Body of pancreas (tissue), 4 donors: Measurements from ENCODE around the gene ABCB8. TPM values are rescaled to one million over a fixed set of nuclear protein-coding genes. Genes with fewer than 3 reads are reported as not detected.
A peak's percentile ranks its signal among the peaks of the same experiment; 100 is the strongest.

Source experiments
- ATAC-seq: fragments of 150-250 bp; one replicate; pipeline ENCODE4 v1.9.1; 2016
- DNase-seq, 4 donors: peaks; one replicate each; pipeline ENCODE4 v3.0.0-alpha.2; 2019
- H3K27ac ChIP-seq, 4 donors: fragments of 200-600 bp; sonication (generic); 1 replicate in 3 of 4; 2 replicates in 1 of 4; pipeline versions ENCODE4 v1.5.1 to v1.6.1; 2016 to 2019; ENCODE audit warnings: mild to moderate bottlenecking in 1 of 4, mixed read lengths in 1 of 4, moderate library complexity in 1 of 4
- H3K27me3 ChIP-seq, 2 donors: fragments of 200-600 bp; sonication (generic); one replicate each; pipeline ENCODE4 v1.6.0; 2016; ENCODE audit warnings: mild to moderate bottlenecking in 1 of 2
- H3K36me3 ChIP-seq, 2 donors: fragments of 200-600 bp; sonication (generic); replicated peaks in 1 of 2; 2 replicates each; pipeline ENCODE4 v1.5.1; 2016; ENCODE audit warnings: low read depth in 2 of 2; ENCODE audit not compliant: insufficient read depth in 1 of 2
- H3K4me1 ChIP-seq: fragments of 200-600 bp; sonication (generic); one replicate; pipeline ENCODE4 v1.6.0; 2016
- H3K4me3 ChIP-seq, 2 donors: fragments of 200-600 bp; sonication (generic); 1 replicate in 1 of 2; 2 replicates in 1 of 2; pipeline ENCODE4 v1.5.1; 2016 to 2019
- H3K9me3 ChIP-seq, 3 donors: fragments of 200-600 bp; sonication (generic); 1 replicate in 2 of 3; 2 replicates in 1 of 3; pipeline ENCODE4 v1.5.1; 2016
- POLR2A ChIP-seq, 3 donors: fragments of 450-650 bp; IDR thresholded peaks; one replicate each; pipeline ENCODE4 v1.6.1; 2016; ENCODE audit warnings: antibody characterized with exemption in 3 of 3, mild to moderate bottlenecking in 2 of 3
- WGBS, 2 donors: methylation state at CpG; one replicate each; pipeline ENCODE4 v1.1.5; 2017; 5-methylcytosine and 5-hydroxymethylcytosine counted together
- intact Hi-C: fragments of 100-400 bp; cut with DNase I; formaldehyde crosslinking; loops from one replicate; pipeline ENCODE4 v1.15.1; 2023
- total RNA-seq, 2 donors: library from RNA; depleted of rRNA; stranded (reverse); fragments of >200 nt; gene quantifications; one replicate each; pipeline ENCODE4 v1.1.0, GENCODE V29; 2016
- TF ChIP-seq, protein P1 (sequence below), 7 experiments: fragments of 450-650 bp in 4 of 7; fragments of 200-600 bp in 3 of 7; sonication (generic) in 3 of 7; IDR thresholded peaks; one replicate each; pipeline ENCODE4 v1.5.1; 2016 to 2019; ENCODE audit warnings: antibody characterized with exemption in 7 of 7

The ABCB8 gene
- total RNA-seq, 2 donors from 2014 or later: 8.8 to 39.6 TPM

DNA sequence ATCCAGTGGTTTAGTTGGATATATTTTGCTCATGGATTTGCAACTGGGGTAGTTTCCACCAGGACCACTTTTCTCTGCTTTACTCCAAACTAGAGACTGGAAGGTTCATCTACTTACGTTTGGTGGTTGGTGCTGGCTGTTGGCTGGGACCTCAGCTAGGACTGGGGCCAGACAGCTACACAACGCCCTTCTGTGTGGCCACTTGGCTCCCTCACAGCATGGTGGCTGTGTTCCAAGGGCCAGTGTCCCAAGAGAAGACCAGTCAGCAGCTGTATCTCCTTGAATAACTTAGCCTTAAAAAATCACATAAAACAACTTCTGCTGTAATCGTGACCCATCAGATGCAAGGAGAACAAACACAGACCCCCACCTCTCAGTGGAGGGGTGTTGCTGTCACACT lies 45.9 kb upstream of the ABCB8 start:
- intact Hi-C loops: no loop called here
- DNase-seq (no peak), ATAC-seq (no peak)
- Histone ChIP-seq H3K4me1 (peaks cover 16% of the 10 kb centered on the region), H3K27ac (no peak overlapping the region), H3K9me3 (no peaks in the 10 kb centered on the region), H3K27me3 (peaks cover 0 to 11% of the 10 kb centered on the region in 2 donors), H3K4me3 (no peak overlapping the region), H3K36me3 (no peaks in the 10 kb centered on the region)
- TF ChIP-seq, protein P1, sequence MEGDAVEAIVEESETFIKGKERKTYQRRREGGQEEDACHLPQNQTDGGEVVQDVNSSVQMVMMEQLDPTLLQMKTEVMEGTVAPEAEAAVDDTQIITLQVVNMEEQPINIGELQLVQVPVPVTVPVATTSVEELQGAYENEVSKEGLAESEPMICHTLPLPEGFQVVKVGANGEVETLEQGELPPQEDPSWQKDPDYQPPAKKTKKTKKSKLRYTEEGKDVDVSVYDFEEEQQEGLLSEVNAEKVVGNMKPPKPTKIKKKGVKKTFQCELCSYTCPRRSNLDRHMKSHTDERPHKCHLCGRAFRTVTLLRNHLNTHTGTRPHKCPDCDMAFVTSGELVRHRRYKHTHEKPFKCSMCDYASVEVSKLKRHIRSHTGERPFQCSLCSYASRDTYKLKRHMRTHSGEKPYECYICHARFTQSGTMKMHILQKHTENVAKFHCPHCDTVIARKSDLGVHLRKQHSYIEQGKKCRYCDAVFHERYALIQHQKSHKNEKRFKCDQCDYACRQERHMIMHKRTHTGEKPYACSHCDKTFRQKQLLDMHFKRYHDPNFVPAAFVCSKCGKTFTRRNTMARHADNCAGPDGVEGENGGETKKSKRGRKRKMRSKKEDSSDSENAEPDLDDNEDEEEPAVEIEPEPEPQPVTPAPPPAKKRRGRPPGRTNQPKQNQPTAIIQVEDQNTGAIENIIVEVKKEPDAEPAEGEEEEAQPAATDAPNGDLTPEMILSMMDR (IDR thresholded peaks at IDR 0.05): no peak
- no peak for TF ChIP-seq POLR2A (IDR thresholded peaks at IDR 0.05)
- WGBS, 2 donors: 28 to 31% methylated on average over 3 of the region's 3 CpGs

DNA sequence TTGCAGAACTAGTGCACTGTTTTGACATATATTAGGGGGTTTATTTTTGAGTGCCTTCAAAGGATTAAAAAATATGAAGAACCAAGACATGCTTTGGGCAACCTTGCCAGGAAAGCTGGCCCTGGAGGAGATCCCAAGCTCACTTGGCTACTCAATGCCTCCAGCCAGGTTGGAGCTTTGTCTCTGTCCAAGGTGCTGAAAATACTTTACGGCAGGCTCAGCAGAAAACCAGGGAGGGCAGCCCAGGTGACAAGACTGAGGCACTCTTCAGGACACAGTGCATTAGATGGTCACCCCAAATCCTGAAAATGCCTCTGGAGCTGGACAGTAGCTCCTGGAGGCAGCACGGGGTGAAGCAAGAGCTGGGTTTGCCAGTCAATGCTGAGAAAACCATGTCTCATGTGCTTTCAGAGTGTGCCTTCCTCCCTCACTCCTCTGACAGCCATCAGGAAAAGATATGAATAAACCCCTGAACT lies 44.3 kb upstream of the ABCB8 start:
- DNase-seq (peak in 3 of 4 donors; percentile 31 to 51 (median 49)), ATAC-seq (no peak)
- Histone ChIP-seq H3K36me3 (no peaks in the 10 kb centered on the region), H3K27ac (no peak overlapping the region), H3K4me3 (no peak overlapping the region), H3K9me3 (no peaks in the 10 kb centered on the region), H3K27me3 (peaks cover 0 to 2% of the 10 kb centered on the region in 2 donors), H3K4me1 (peaks cover 4% of the 10 kb centered on the region)
- TF ChIP-seq, protein P1 (IDR thresholded peaks at IDR 0.05): no peak
- no peak for TF ChIP-seq POLR2A (IDR thresholded peaks at IDR 0.05)
- 10 to 21% methylated on average over 2 of the region's 2 CpGs for WGBS, 2 donors
- intact Hi-C loops: no loop called here

DNA sequence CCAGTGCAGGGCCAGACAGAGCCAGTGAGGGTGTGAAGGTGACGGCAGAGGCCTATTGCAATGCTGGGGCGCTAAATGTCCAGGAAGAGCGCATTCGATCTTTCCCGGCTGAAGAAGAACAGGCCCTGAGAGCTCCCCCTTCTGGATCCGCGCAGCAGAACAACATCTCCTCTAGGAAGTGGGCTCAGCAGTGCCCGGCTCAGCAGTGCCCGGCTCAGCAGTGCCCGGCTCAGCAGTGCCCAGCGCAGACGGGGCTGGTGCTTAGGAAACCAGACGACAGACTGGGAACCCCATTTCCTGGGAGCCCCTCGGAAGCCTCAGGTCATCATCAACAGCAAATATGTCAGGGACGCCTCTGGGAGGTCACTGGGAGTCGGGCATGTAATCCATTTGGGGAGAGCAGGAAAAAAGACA lies 42.1 kb upstream of the ABCB8 start:
- DNase-seq (peak; percentile 66 to 77 (median 72)), ATAC-seq (peak; percentile 60)
- TF ChIP-seq, protein P1 (IDR thresholded peaks at IDR 0.05): peak; percentile 29 to 67 (median 56)
- no peak for TF ChIP-seq POLR2A (IDR thresholded peaks at IDR 0.05)
- H3K9me3 ChIP-seq: peaks cover 0 to 9% (median 0%) of the 10 kb centered on the region in 3 donors
- 0 to 8% methylated on average over 2 to 16 of the region's 16 CpGs for WGBS, 2 donors
- H3K27ac ChIP-seq: no peak overlapping the region
- intact Hi-C loops: loop anchor here (5.0 kb wide), 1 partner anchor 89 kb away; no protein-coding TSS in a partner anchor
- no peaks in the 10 kb centered on the region for H3K36me3 ChIP-seq
- no peaks in the 10 kb centered on the region for H3K27me3 ChIP-seq
- H3K4me1 ChIP-seq: no peaks in the 10 kb centered on the region
- H3K4me3 ChIP-seq: no peak overlapping the region

DNA sequence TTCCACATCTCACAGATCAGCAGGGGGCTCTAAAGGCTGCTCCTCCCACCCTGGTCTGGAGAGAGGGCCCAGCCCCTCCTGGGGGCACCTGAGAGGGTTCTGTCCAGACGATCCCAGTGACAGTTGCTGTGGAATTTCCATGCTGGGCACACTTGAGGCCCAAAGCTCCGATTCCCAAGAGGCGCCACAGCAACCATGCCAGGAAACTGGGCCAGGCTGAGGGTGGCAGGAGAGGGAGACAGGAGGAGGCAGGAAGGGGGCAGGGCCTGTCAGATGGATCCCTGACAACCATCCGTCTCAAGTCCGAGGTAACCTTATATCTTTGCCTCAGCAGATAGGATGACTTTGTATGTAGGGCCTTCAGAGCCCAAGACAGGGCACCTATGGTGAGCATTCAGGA lies 41.7 kb upstream of the ABCB8 start:
- Histone ChIP-seq H3K27me3 (no peaks in the 10 kb centered on the region), H3K36me3 (no peaks in the 10 kb centered on the region), H3K27ac (no peak overlapping the region), H3K4me3 (no peak overlapping the region), H3K9me3 (peaks cover 0 to 9% (median 0%) of the 10 kb centered on the region in 3 donors), H3K4me1 (no peaks in the 10 kb centered on the region)
- TF ChIP-seq, protein P1 (IDR thresholded peaks at IDR 0.05): no peak
- TF ChIP-seq POLR2A (IDR thresholded peaks at IDR 0.05): no peak
- WGBS, 2 donors: 37 to 59% methylated on average over 5 of the region's 5 CpGs
- intact Hi-C loops: loop anchor here (5.0 kb wide), 1 partner anchor 89 kb away; no protein-coding TSS in a partner anchor
- ATAC-seq (no peak), DNase-seq (no peak)
